H1 (cell line): Measurements from ENCODE around the gene ZNF672.

ENCODE experiments used
- CREB1 ChIP-seq: IDR thresholded peaks from 2 replicates; pipeline ENCODE4 v1.6.1; 2012; ENCODE audit warnings: inconsistent platforms
- EZH2 ChIP-seq: fragments of 200-600 bp; sonication (generic); IDR thresholded peaks from 2 replicates; pipeline ENCODE4 v1.7.1; 2012; ENCODE audit warnings: low read depth, mild to moderate bottlenecking, moderate library complexity, low read length, inconsistent platforms; ENCODE audit not compliant: severe bottlenecking
- MAX ChIP-seq: IDR thresholded peaks from 2 replicates; pipeline ENCODE4 v1.6.1; 2012; ENCODE audit warnings: inconsistent platforms
- POLR2A ChIP-seq, 2 experiments: IDR thresholded peaks; 1 replicate in 1 of 2; 2 replicates in 1 of 2; pipeline ENCODE4 v1.6.1; 2011; ENCODE audit warnings: low read depth in 2 of 2, low read length in 2 of 2, mild to moderate bottlenecking in 2 of 2; ENCODE audit errors: control extremely low read depth in 1 of 2
- POLR2AphosphoS5 ChIP-seq: IDR thresholded peaks from 2 replicates; pipeline ENCODE4 v1.6.1; 2011; ENCODE audit warnings: low read depth, low read length
- TF ChIP-seq, protein P1 (sequence below), 3 experiments: IDR thresholded peaks; 1 replicate in 2 of 3; 2 replicates in 1 of 3; pipeline versions ENCODE4 v1.5.1 to v1.6.1; 2011; ENCODE audit warnings: low read length in 3 of 3, mild to moderate bottlenecking in 3 of 3, inconsistent platforms in 2 of 3, low read depth in 1 of 3, moderate library complexity in 1 of 3; ENCODE audit not compliant: insufficient read depth in 1 of 3; ENCODE audit errors: control extremely low read depth in 1 of 3

DNA sequence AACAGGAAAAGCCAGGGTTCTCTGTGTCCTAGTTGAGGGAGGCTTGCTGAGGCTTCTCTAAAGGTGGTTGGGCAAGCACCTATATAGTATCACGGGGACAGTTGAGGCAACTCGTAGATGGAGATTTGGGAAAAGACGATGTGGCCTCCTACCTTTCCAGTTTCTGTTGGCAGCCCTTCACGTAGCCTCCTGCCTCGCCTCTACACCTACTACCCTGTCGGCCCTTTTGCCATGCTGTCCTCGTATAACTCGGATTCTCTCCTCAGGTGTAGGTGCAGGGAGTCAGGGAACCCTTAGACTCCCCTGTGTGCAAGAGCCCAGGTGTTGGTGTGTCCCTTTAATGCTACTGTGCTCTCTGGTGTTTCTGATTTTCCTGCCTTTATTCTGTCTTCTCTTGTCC, 10.6 kb downstream of the ZNF672 start:
- TF ChIP-seq, protein P1, sequence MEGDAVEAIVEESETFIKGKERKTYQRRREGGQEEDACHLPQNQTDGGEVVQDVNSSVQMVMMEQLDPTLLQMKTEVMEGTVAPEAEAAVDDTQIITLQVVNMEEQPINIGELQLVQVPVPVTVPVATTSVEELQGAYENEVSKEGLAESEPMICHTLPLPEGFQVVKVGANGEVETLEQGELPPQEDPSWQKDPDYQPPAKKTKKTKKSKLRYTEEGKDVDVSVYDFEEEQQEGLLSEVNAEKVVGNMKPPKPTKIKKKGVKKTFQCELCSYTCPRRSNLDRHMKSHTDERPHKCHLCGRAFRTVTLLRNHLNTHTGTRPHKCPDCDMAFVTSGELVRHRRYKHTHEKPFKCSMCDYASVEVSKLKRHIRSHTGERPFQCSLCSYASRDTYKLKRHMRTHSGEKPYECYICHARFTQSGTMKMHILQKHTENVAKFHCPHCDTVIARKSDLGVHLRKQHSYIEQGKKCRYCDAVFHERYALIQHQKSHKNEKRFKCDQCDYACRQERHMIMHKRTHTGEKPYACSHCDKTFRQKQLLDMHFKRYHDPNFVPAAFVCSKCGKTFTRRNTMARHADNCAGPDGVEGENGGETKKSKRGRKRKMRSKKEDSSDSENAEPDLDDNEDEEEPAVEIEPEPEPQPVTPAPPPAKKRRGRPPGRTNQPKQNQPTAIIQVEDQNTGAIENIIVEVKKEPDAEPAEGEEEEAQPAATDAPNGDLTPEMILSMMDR (IDR thresholded peaks at IDR 0.05; ENCODE audit: control extremely low read depth in 1 of 3, insufficient read depth in 1 of 3, low read depth in 1 of 3, low read length in 3 of 3) = no peak
- TF ChIP-seq MAX (no peak), POLR2A (IDR thresholded peaks at IDR 0.05; ENCODE audit: control extremely low read depth in 1 of 2, low read depth in 2 of 2, low read length in 2 of 2) (no peak), CREB1 (no peak), POLR2AphosphoS5 (0 out of 2 replicates have a peak, but pooled peaks have one; percentile 25), EZH2 (no peak)
